ENCODE data around the gene GBP6.
"Not testable (repeated sequence)": the region's sequence is repeated elsewhere in the genome, so short reads cannot be mapped to it uniquely, and the experiment has no call there.

GBP6 gene

GRCh38 chr1:89433421-89433820, 69.6 kb downstream of the GBP6 start:
- Histone ChIP-seq H3K27me3 (ENCODE audit: insufficient read depth, low read depth) (no peaks in the 10 kb centered on the region), H4K20me1 (ENCODE audit: insufficient read depth) (no peaks in the 10 kb centered on the region), H3K4me2 (no peak overlapping the region), H3K79me2 (ENCODE audit: insufficient read depth, low read depth) (no peaks in the 10 kb centered on the region), H3K27ac (no peak overlapping the region), H3K36me3 (ENCODE audit: insufficient read depth) (no peaks in the 10 kb centered on the region), H2AFZ (ENCODE audit: low read depth) (no peak overlapping the region), H3K4me1 (ENCODE audit: low read depth, poor library complexity, severe bottlenecking) (no peaks in the 10 kb centered on the region), H3K9ac (no peak overlapping the region), H3K4me3 (IDR thresholded peaks at IDR 0.05; ENCODE audit: insufficient read depth, low read depth, low read length) (no peak overlapping the region)
- TF ChIP-seq CTCF (conservative IDR thresholded peaks at IDR 0.05; ENCODE audit: low read depth, low read length): no peak

GRCh38 chr1:89434058-89434780, 70.4 kb downstream of the GBP6 start:
- not testable (repeated sequence) for H3K4me2 ChIP-seq; H3K79me2 ChIP-seq (ENCODE audit: insufficient read depth, low read depth); H3K27me3 ChIP-seq (ENCODE audit: insufficient read depth, low read depth); H3K27ac ChIP-seq; H3K9ac ChIP-seq; H2AFZ ChIP-seq (ENCODE audit: low read depth); H3K36me3 ChIP-seq (ENCODE audit: insufficient read depth); H4K20me1 ChIP-seq (ENCODE audit: insufficient read depth); H3K4me1 ChIP-seq (ENCODE audit: low read depth, poor library complexity, severe bottlenecking); H3K4me3 ChIP-seq (IDR thresholded peaks at IDR 0.05; ENCODE audit: insufficient read depth, low read depth, low read length)
